ENCODE measurements around the gene KCNJ16. TPM values are rescaled to one million over a fixed set of nuclear protein-coding genes. Genes with fewer than 3 reads are reported as not detected.

The KCNJ16 gene
- total and polyA plus RNA-seq, 9 of the 15 experiments (the other 6 are each of a cell fraction or from before 2014, with no cell fraction given), result 0.01 to 0.75 (median 0.07) TPM; not detected in 4

- ATAC-seq, result no peak
- Histone ChIP-seq H3K9me1 (ENCODE audit: control insufficient read depth, insufficient read depth, low read length) (no peaks in the 10 kb centered on the region), H3K4me2 (ENCODE audit: insufficient read depth, low read length) (no peak overlapping the region), H3K4me1 (replicated peaks in 1 of 2; ENCODE audit: control insufficient read depth in 2 of 2, insufficient read depth in 2 of 2, low read length in 2 of 2) (no peaks in the 10 kb centered on the region), H3K79me2 (ENCODE audit: control insufficient read depth, insufficient read depth, low read length) (peaks cover 3% of the 10 kb centered on the region; the same call in 1 of the 3 replicates), H3K9ac (ENCODE audit: insufficient read depth in 1 of 2, low read depth in 2 of 2, low read length in 2 of 2) (no peak overlapping the region), H3K36me3 (ENCODE audit: control insufficient read depth, insufficient read depth, low read length) (0 out of 3 replicates have a peak, but pooled peaks cover 9% of the 10 kb centered on the region), H3K9me3 (replicated peaks; ENCODE audit: control insufficient read depth, insufficient read depth, low read depth, low read length) (no peaks in the 10 kb centered on the region), H2AFZ (ENCODE audit: low read depth, low read length) (no peak overlapping the region), H3K27me3 (ENCODE audit: control insufficient read depth in 2 of 2, insufficient read depth in 2 of 2, low read length in 2 of 2) (no peaks in the 10 kb centered on the region), H3K4me3 (no peak overlapping the region), H3K27ac (ENCODE audit: extremely low read depth, low read depth, low read length) (no peak overlapping the region), H4K20me1 (replicated peaks; ENCODE audit: control insufficient read depth, insufficient read depth, low read length) (no peaks in the 10 kb centered on the region)
- intact Hi-C loops (cut with micrococcal nuclease), result no loop called here
- 38% methylated on average over 2 of the region's 2 CpGs for WGBS (ENCODE audit: insufficient coverage, low coverage, missing lambda C conversion rate)
- FAIRE-seq, result no peak
- ChIA-PET CTCF (ENCODE audit: low intra/inter-chr PET ratio) (no interaction called here), POLR2A (no interaction called here)
- no peak for DNase-seq (ENCODE audit: extremely low read depth in 1 of 4, low spot score in 3 of 4)
- no peak for TF ChIP-seq GABPB1 (CRISPR knock-in tag; IDR thresholded peaks at IDR 0.05)
- TF ChIP-seq ZNF644 (tag; IDR thresholded peaks at IDR 0.05; ENCODE audit: low read depth), result no peak
- no peak for TF ChIP-seq TAF15 (IDR thresholded peaks at IDR 0.05; ENCODE audit: low read depth, low read length)
- TF ChIP-seq KDM1A (IDR thresholded peaks at IDR 0.05), result no peak
- no peak for TF ChIP-seq NCOA6 (IDR thresholded peaks at IDR 0.05)
- no peak for TF ChIP-seq SPI1 (IDR thresholded peaks at IDR 0.05; ENCODE audit: borderline replicate concordance, low read depth, low read length)
- TF ChIP-seq CREB1 (IDR thresholded peaks at IDR 0.05), result no peak
- no peak for TF ChIP-seq CREB1 (CRISPR knock-in tag; IDR thresholded peaks at IDR 0.05)
- TF ChIP-seq MITF (IDR thresholded peaks at IDR 0.05), result no peak
- TF ChIP-seq ZNF41 (CRISPR knock-in tag; conservative IDR thresholded peaks at IDR 0.05), result no peak
- TF ChIP-seq YY1 (IDR thresholded peaks at IDR 0.05; ENCODE audit: borderline replicate concordance in 1 of 3, control insufficient read depth in 1 of 3, extremely low read depth in 1 of 3, insufficient read depth in 3 of 3, insufficient read length in 1 of 3, insufficient replicate concordance in 2 of 3, low read depth in 1 of 3, low read length in 2 of 3), result no peak
- TF ChIP-seq HNRNPLL (IDR thresholded peaks at IDR 0.05; ENCODE audit: low read depth, low read length, poor library complexity, severe bottlenecking), result no peak
- TF ChIP-seq ZSCAN29 (IDR thresholded peaks at IDR 0.05), result no peak
- TF ChIP-seq HDAC3 (IDR thresholded peaks at IDR 0.05; ENCODE audit: borderline replicate concordance, partially characterized antibody), result no peak
- TF ChIP-seq ZC3H8 (IDR thresholded peaks at IDR 0.05), result no peak
- in situ Hi-C loops (cut with MboI), result no loop called here
- no TSS peak for BruUV-seq (replicated peaks)
These were observed 11.5 kb downstream of the KCNJ16 start for GRCh38 chr17:70086516-70086915.
